Lung (tissue), 12 donors: ENCODE data around the gene TAPBPL. TPM values are rescaled to one million over a fixed set of nuclear protein-coding genes. Genes with fewer than 3 reads are reported as not detected.
"Not testable (repeated sequence)": the region's sequence is repeated elsewhere in the genome, so short reads cannot be mapped to it uniquely, and the experiment has no call there.

ENCODE experiments used
- ATAC-seq: fragments of 200-7000 bp; cut with Tn5 transposase; one replicate; pipeline ENCODE4 v1.9.1; 2020; ENCODE audit warnings: moderate number of reproducible peaks; ENCODE audit not compliant: insufficient read depth, low FRiP score
- DNase-seq, 3 donors: peaks; one replicate each; pipeline ENCODE4 v3.0.0-alpha.2; 2013 to 2017
- H3K27ac ChIP-seq, 2 donors: one replicate each; pipeline ENCODE4 v1.5.1; 2013; ENCODE audit warnings: mild to moderate bottlenecking in 2 of 2, moderate library complexity in 2 of 2, control low read depth in 1 of 2, inconsistent platforms in 1 of 2, low read depth in 1 of 2, low read length in 1 of 2
- H3K27me3 ChIP-seq, 3 donors: one replicate each; pipeline ENCODE4 v1.5.1; 2013; ENCODE audit warnings: low read length in 2 of 3; ENCODE audit not compliant: control insufficient read depth in 3 of 3, insufficient read depth in 3 of 3
- H3K36me3 ChIP-seq, 4 donors: one replicate each; pipeline ENCODE4 v1.5.1; 2013; ENCODE audit warnings: low read length in 4 of 4, mild to moderate bottlenecking in 1 of 4, moderate library complexity in 1 of 4; ENCODE audit not compliant: control insufficient read depth in 4 of 4, insufficient read depth in 4 of 4
- H3K4me1 ChIP-seq, 5 donors: one replicate each; pipeline ENCODE4 v1.5.1; 2013; ENCODE audit warnings: low read length in 5 of 5, mild to moderate bottlenecking in 2 of 5, moderate library complexity in 1 of 5; ENCODE audit not compliant: control insufficient read depth in 5 of 5, insufficient read depth in 5 of 5
- H3K4me3 ChIP-seq: one replicate; pipeline ENCODE4 v1.5.1; 2013; ENCODE audit warnings: mild to moderate bottlenecking, control low read depth, moderate library complexity
- H3K9ac ChIP-seq, 2 donors: one replicate each; pipeline ENCODE4 v1.5.1; 2013; ENCODE audit warnings: low read length in 2 of 2, control low read depth in 1 of 2; ENCODE audit not compliant: insufficient read depth in 1 of 2
- H3K9me3 ChIP-seq, 4 donors: one replicate each; pipeline ENCODE4 v1.5.1; 2013; ENCODE audit warnings: low read length in 3 of 4, mild to moderate bottlenecking in 1 of 4, moderate library complexity in 1 of 4; ENCODE audit not compliant: control insufficient read depth in 4 of 4, insufficient read depth in 3 of 4
- CTCF ChIP-seq: IDR thresholded peaks from 2 replicates; pipeline ENCODE4 v1.5.1; 2012; ENCODE audit warnings: mild to moderate bottlenecking; ENCODE audit errors: control extremely low read depth, extremely low read depth
- WGBS, 2 donors: extraction: QIAGEN DNeasy Blood & Tissue Kit; methylation state at CpG; one replicate each; pipeline ENCODE4 v1.1.7; 2013; 5-methylcytosine and 5-hydroxymethylcytosine counted together
- polyA plus RNA-seq, 2 donors: library from polyadenylated mRNA; stranded (reverse); fragments of 200-250 nt; gene quantifications; one replicate each; pipeline ENCODE4 v1.2.1, GENCODE V29; 2013
- total RNA-seq, 2 donors: library from RNA; depleted of rRNA in 1 of 2; stranded (reverse); fragments of >200 nt in 1 of 2; gene quantifications; one replicate each; pipeline ENCODE4 v1.2.1, GENCODE V29; 2014 to 2021
- donor health status: control.
- donor health status: control.
- donor health status: Bipolar disorder and iron deficiency.
- donor health status: healthy.
- donor health status: DM: yes; HTN: yes; CAD: no.

TAPBPL gene
- total and polyA plus RNA-seq, 4 donors: 11.2 to 28.2 (median 27.1) TPM

DNA sequence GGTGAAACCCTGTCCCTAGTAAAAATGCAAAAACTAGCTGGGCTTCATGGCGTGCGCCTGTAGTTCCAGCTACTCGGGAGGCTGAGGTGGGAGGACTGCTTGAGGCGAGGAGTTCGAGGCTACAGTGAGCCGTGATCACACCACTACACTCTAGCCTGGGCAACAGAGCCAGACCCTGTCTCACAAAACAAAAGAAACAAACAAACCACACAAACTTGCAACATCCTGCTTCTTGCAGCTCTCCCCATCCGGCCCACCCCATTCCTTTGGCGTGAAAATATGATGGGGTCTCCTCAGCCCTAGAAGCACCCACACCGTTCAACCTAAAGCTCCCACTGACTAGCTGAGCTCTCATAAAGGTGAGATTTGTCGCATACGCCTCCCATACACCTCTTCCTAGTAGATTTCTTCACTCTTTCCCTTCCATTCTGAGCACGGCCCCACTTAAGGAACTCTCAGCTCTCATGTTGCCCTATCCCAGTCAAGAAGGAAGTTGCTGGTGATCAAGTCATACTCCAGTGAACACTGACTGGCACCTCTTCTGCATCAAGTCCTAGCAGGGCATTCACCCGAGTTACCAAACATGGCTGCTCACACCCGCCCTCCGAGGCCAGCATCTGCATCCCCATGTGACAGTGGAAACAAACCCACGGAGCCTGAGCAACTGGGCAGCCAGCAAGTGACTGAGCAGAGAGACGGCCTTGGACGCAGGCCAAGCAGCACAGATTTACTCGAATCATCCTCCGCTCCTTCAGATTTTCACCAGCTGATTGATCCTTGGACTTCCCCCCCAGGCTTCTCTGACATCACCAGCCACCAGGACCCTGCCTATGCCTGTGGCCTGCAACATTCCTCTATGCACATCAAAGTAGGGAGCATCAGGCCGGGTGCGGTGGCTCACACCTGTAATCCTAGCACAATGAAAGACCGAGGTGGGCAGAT is 26.0 kb upstream of the TAPBPL start:
- DNase-seq (peak in 1 of 3 donors; percentile 22), ATAC-seq (no peak)
- no peak for TF ChIP-seq CTCF
- 68 to 80% methylated on average over 23 of the region's 23 CpGs for WGBS, 2 donors
- Histone ChIP-seq H3K4me3 (no peak overlapping the region), H3K9me3 (no peaks in the 10 kb centered on the region), H3K4me1 (peaks cover 0 to 6% (median 3%) of the 10 kb centered on the region in 5 donors), H3K36me3 (no peaks in the 10 kb centered on the region), H3K27me3 (no peaks in the 10 kb centered on the region), H3K9ac (no peak overlapping the region), H3K27ac (no peak overlapping the region)

DNA sequence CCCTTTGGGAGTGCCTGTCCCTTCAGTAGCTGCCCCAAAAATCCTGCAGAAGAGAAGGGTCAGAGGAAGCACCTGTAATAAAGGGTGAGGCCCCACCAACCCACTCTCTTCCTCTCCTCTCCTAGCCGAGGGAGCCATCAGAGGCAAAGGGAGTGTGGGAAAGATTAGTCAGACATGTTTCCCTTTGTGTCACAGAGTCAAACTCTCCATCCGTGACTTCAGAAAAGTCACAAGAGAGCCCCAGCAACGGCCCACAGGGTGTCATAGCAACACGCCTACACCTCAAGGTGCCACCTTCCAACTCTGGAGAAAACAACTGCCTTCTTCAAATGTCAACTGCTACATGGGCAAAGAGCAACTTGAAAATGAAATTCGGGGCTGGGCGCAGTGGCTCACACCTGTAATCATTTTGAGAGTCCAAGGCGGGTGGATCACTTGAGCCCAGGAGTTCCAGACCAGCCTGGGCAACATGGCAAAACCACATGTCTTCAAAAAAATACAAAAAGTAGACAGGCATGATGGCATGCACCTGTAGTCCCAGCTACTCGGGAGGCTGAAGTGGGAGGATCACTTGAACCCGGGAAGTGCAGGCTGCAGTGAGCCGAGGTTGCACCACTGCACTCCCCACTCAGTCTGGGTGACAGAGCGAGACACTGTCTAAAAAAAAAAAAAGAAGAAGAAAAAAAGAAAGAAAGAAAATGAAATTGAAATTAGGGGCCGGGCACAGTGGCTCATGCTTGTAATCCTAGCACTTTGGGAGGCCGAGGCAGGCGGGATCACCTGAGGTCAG is 24.8 kb upstream of the TAPBPL start:
- Histone ChIP-seq H3K4me3 (no peak overlapping the region), H3K4me1 (peaks cover 0 to 9% (median 3%) of the 10 kb centered on the region in 5 donors), H3K27me3 (no peaks in the 10 kb centered on the region), H3K9ac (no peak overlapping the region), H3K27ac (no peak overlapping the region), H3K36me3 (no peaks in the 10 kb centered on the region), H3K9me3 (no peaks in the 10 kb centered on the region)
- WGBS, 2 donors: 72 to 76% methylated on average over 14 of the region's 14 CpGs
- no peak for DNase-seq
- no peak for TF ChIP-seq CTCF
- no peak for ATAC-seq

DNA sequence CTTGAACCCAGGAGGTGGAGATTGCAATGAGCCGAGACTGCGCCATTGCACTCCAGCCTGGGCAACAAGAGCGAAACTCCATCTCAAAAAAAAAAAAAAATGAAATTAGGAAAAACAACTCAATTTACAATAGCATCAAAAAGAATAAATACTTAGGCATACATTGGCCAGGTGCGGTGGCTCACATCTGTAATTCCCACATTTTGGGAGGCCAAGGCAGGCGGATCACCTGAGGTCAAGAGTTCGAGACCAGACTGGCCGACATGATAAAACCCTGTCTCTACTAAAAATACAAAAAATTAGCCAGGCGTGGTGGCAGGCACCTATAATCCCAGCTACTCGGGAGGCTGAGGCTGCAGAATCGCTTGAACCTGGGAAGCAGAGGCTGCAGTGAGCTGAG is 24.0 kb upstream of the TAPBPL start:
- H3K9ac ChIP-seq, H3K27ac ChIP-seq, DNase-seq, H3K4me3 ChIP-seq, ATAC-seq, H3K9me3 ChIP-seq, H3K4me1 ChIP-seq, H3K36me3 ChIP-seq, H3K27me3 ChIP-seq: not testable (repeated sequence)
- 90 to 97% methylated on average over 10 of the region's 10 CpGs for WGBS, 2 donors

DNA sequence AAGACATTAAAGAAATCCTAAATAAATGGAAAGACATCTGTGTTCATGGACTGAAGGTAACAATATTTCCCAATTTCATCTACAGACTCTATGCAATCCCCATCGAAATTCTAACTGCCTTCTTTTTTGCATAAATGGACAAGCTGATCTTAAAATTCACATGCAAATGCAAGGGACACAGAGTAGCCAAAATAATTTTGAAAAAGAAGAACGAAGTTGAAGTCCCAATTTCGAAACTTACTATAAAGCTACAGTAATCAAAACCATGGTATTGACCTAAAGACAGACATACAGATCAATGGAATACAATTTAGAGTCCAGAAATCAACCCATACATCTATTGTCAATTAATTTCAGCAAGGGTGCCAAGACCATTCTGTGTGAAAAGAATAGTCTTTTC is 23.5 kb upstream of the TAPBPL start:
- Histone ChIP-seq H3K4me1 (peaks cover 0 to 9% (median 3%) of the 10 kb centered on the region in 5 donors), H3K27ac (no peak overlapping the region), H3K27me3 (peaks cover 0 to 2% (median 0%) of the 10 kb centered on the region in 3 donors), H3K4me3 (no peak overlapping the region), H3K9ac (no peak overlapping the region), H3K9me3 (no peaks in the 10 kb centered on the region), H3K36me3 (no peaks in the 10 kb centered on the region)
- 64 to 81% methylated on average over 3 of the region's 3 CpGs for WGBS, 2 donors
- no peak for TF ChIP-seq CTCF
- DNase-seq (no peak), ATAC-seq (no peak)
